Neural cell (in vitro differentiated cells): ENCODE data around the gene GLI2.

Experiments
- CTCF ChIP-seq: fragments of 450-650 bp; IDR thresholded peaks from 2 replicates; pipeline ENCODE4 v1.5.1; 2014; ENCODE audit warnings: antibody characterized with exemption, mild to moderate bottlenecking, moderate library complexity; ENCODE audit not compliant: poor library complexity, severe bottlenecking
- EP300 ChIP-seq: fragments of 450-650 bp; conservative IDR thresholded peaks from 2 replicates; pipeline ENCODE4 v1.6.1; 2014; ENCODE audit warnings: antibody characterized with exemption, mild to moderate bottlenecking, moderate library complexity; ENCODE audit not compliant: poor library complexity, severe bottlenecking
- MXI1 ChIP-seq: fragments of 450-650 bp; conservative IDR thresholded peaks from 2 replicates; pipeline ENCODE4 v1.6.1; 2014; ENCODE audit warnings: antibody characterized with exemption, mild to moderate bottlenecking; ENCODE audit not compliant: poor library complexity, severe bottlenecking
- POLR2AphosphoS5 ChIP-seq: IDR thresholded peaks from 2 replicates; pipeline ENCODE4 v1.6.1; 2012
- RAD21 ChIP-seq: fragments of 450-650 bp; conservative IDR thresholded peaks from 2 replicates; pipeline ENCODE4 v1.6.1; 2014; ENCODE audit warnings: antibody characterized with exemption, mild to moderate bottlenecking, moderate library complexity
- TAF1 ChIP-seq: IDR thresholded peaks from 2 replicates; pipeline ENCODE4 v1.6.1; 2012; ENCODE audit warnings: low read depth

- TF ChIP-seq RAD21 (no peak), CTCF (no peak), EP300 (no peak), MXI1 (no peak), TAF1 (no peak), POLR2AphosphoS5 (no peak)
Measured at GRCh38 chr2:120747281-120747680, 11.6 kb downstream of the GLI2 start.
